Immature natural killer cell (primary cell): ENCODE measurements around the gene ZCWPW1. TPM values are rescaled to one million over a fixed set of nuclear protein-coding genes. Genes with fewer than 3 reads are reported as not detected.

Experiments
- DNase-seq, 3 donors: peaks; one replicate each; pipeline ENCODE4 v3.0.0; 2022; ENCODE audit warnings: mixed read lengths in 1 of 3
- H3K27ac Mint-ChIP-seq, 6 donors: one replicate each; pipeline ENCODE4 v1.8.0; 2020; ENCODE audit warnings: mixed read lengths in 6 of 6, mild to moderate bottlenecking in 5 of 6, inconsistent platforms in 4 of 6, moderate library complexity in 3 of 6
- H3K27me3 Mint-ChIP-seq, 3 donors: one replicate each; pipeline ENCODE4 v1.8.0; 2020 to 2021; ENCODE audit warnings: low read depth in 3 of 3, mild to moderate bottlenecking in 3 of 3, mixed read lengths in 3 of 3, moderate library complexity in 3 of 3, inconsistent platforms in 1 of 3
- H3K36me3 Mint-ChIP-seq, 3 donors: one replicate each; pipeline ENCODE4 v1.8.0; 2020; ENCODE audit warnings: mixed read lengths in 3 of 3, inconsistent platforms in 2 of 3, mild to moderate bottlenecking in 2 of 3
- H3K4me1 Mint-ChIP-seq, 2 donors: one replicate each; pipeline ENCODE4 v1.8.0; 2020; ENCODE audit warnings: inconsistent platforms in 2 of 2, mild to moderate bottlenecking in 2 of 2, mixed read lengths in 2 of 2, moderate library complexity in 1 of 2
- H3K4me3 Mint-ChIP-seq, 5 donors: one replicate each; pipeline ENCODE4 v1.8.0; 2020; ENCODE audit warnings: mild to moderate bottlenecking in 5 of 5, mixed read lengths in 5 of 5, inconsistent platforms in 3 of 5, moderate library complexity in 3 of 5
- H3K9me3 Mint-ChIP-seq, 6 donors: one replicate each; pipeline ENCODE4 v1.8.0; 2020; ENCODE audit warnings: mild to moderate bottlenecking in 6 of 6, mixed read lengths in 6 of 6, inconsistent platforms in 4 of 6, moderate library complexity in 3 of 6
- polyA plus RNA-seq, 3 donors: library from polyadenylated mRNA; unstranded; fragments of 300-500 nt; fragmentation: Illumina TruSeq; gene quantifications; one replicate each; pipeline ENCODE4 v1.2.3, GENCODE V29; 2021

The ZCWPW1 gene
- polyA plus RNA-seq, 3 donors from 2014 or later: 4.1 to 5.9 (median 5.7) TPM

- no peaks in the 10 kb centered on the region for H3K9me3 Mint-ChIP-seq
- peak overlapping the region in 4 of 6 donors; percentile 60 to 94 (median 78) for H3K27ac Mint-ChIP-seq
- peak overlapping the region in 1 of 5 donors; percentile 55 for H3K4me3 Mint-ChIP-seq
- no peak for DNase-seq
- H3K36me3 Mint-ChIP-seq: peaks cover 0 to 13% (median 4%) of the 10 kb centered on the region in 3 donors
- H3K27me3 Mint-ChIP-seq: peaks cover 28 to 31% (median 30%) of the 10 kb centered on the region in 3 donors
- peaks cover 58 to 61% of the 10 kb centered on the region in 2 donors for H3K4me1 Mint-ChIP-seq
Measured at GRCh38 chr7:100433276-100433591, 4.7 kb upstream of the ZCWPW1 start.

- peak overlapping the region in 4 of 5 donors; percentile 2 to 55 (median 22) for H3K4me3 Mint-ChIP-seq
- H3K4me1 Mint-ChIP-seq: peaks cover 63 to 66% of the 10 kb centered on the region in 2 donors
- H3K27me3 Mint-ChIP-seq: peaks cover 32 to 35% (median 35%) of the 10 kb centered on the region in 3 donors
- DNase-seq: no peak
- H3K36me3 Mint-ChIP-seq: peaks cover 0 to 13% (median 4%) of the 10 kb centered on the region in 3 donors
- peak overlapping the region; percentile 59 to 94 (median 77) for H3K27ac Mint-ChIP-seq
- H3K9me3 Mint-ChIP-seq: no peaks in the 10 kb centered on the region
Measured at GRCh38 chr7:100432621-100433275, 4.2 kb upstream of the ZCWPW1 start.

- Mint-ChIP-seq H3K36me3 (peaks cover 0 to 13% (median 4%) of the 10 kb centered on the region in 3 donors), H3K27me3 (peaks cover 32 to 35% (median 35%) of the 10 kb centered on the region in 3 donors), H3K27ac (peak overlapping the region; percentile 62 to 94 (median 90)), H3K9me3 (no peaks in the 10 kb centered on the region), H3K4me3 (peak overlapping the region; percentile 21 to 87 (median 55)), H3K4me1 (peaks cover 64 to 67% of the 10 kb centered on the region in 2 donors)
- no peak for DNase-seq
Measured at GRCh38 chr7:100432053-100432452, 3.5 kb upstream of the ZCWPW1 start.

- Mint-ChIP-seq H3K36me3 (peaks cover 0 to 13% (median 4%) of the 10 kb centered on the region in 3 donors), H3K4me1 (peaks cover 64% of the 10 kb centered on the region in 2 donors)
- no peak for DNase-seq
Measured at GRCh38 chr7:100431286-100431735, 2.8 kb upstream of the ZCWPW1 start.

GRCh38 chr7:100430493-100431285 lies 2.2 kb upstream of the ZCWPW1 start:
- peak overlapping the region; percentile 93 to 99 (median 98) for H3K27ac Mint-ChIP-seq
- H3K9me3 Mint-ChIP-seq: no peaks in the 10 kb centered on the region
- DNase-seq: peak; percentile 57 to 64 (median 62)
- H3K4me1 Mint-ChIP-seq: peaks cover 64 to 65% of the 10 kb centered on the region in 2 donors
- peak overlapping the region; percentile 87 to 89 (median 88) for H3K4me3 Mint-ChIP-seq
- H3K27me3 Mint-ChIP-seq: peaks cover 27 to 30% (median 30%) of the 10 kb centered on the region in 3 donors
- H3K36me3 Mint-ChIP-seq: peaks cover 0 to 13% (median 4%) of the 10 kb centered on the region in 3 donors

More at GRCh38 chr7:100431286-100431735, 2.8 kb upstream of the ZCWPW1 start:
- peak overlapping the region; percentile 62 to 99 (median 96) for H3K27ac Mint-ChIP-seq
- peaks cover 29 to 32% (median 32%) of the 10 kb centered on the region in 3 donors for H3K27me3 Mint-ChIP-seq
- no peaks in the 10 kb centered on the region for H3K9me3 Mint-ChIP-seq
- H3K4me3 Mint-ChIP-seq: peak overlapping the region; percentile 34 to 89 (median 87)

GRCh38 chr7:100429637-100430492 lies 1.4 kb upstream of the ZCWPW1 start, which contains the start of gene MEPCE:
TSS of gene MEPCE (plus strand) at chr7:100429831. CDS start at chr7:100430019, 188 bp downstream.
- Mint-ChIP-seq H3K27me3 (peaks cover 27 to 30% (median 29%) of the 10 kb centered on the region in 3 donors), H3K4me3 (peak within 1 kb of the TSS; percentile 95 to 99 (median 96)), H3K9me3 (no peaks in the 10 kb centered on the region), H3K4me1 (peaks cover 61 to 64% of the 10 kb centered on the region in 2 donors), H3K27ac (peak within 1 kb of the TSS; percentile 98 to 100 (median 99)), H3K36me3 (peaks cover 0 to 13% (median 4%) of the 10 kb centered on the region in 3 donors)
- peak; percentile 95 to 98 (median 97) for DNase-seq

GRCh38 chr7:100428967-100429636 lies 599 bp upstream of the ZCWPW1 start:
- peak overlapping the region; percentile 95 to 99 (median 96) for H3K4me3 Mint-ChIP-seq
- peaks cover 60 to 64% of the 10 kb centered on the region in 2 donors for H3K4me1 Mint-ChIP-seq
- H3K27me3 Mint-ChIP-seq: peaks cover 24 to 29% (median 25%) of the 10 kb centered on the region in 3 donors
- peak; percentile 100 for DNase-seq
- peaks cover 0 to 9% (median 4%) of the 10 kb centered on the region in 3 donors for H3K36me3 Mint-ChIP-seq
- no peaks in the 10 kb centered on the region for H3K9me3 Mint-ChIP-seq
- peak overlapping the region; percentile 98 to 100 (median 99) for H3K27ac Mint-ChIP-seq

GRCh38 chr7:100427762-100428198 lies 723 bp downstream of the ZCWPW1 start:
- peaks cover 24 to 29% (median 25%) of the 10 kb centered on the region in 3 donors for H3K27me3 Mint-ChIP-seq
- H3K4me3 Mint-ChIP-seq: peak overlapping the region; percentile 95 to 99 (median 96)
- H3K9me3 Mint-ChIP-seq: no peaks in the 10 kb centered on the region
- H3K27ac Mint-ChIP-seq: peak overlapping the region; percentile 98 to 100 (median 99)
- no peak for DNase-seq
- peaks cover 65 to 68% of the 10 kb centered on the region in 2 donors for H3K4me1 Mint-ChIP-seq
- H3K36me3 Mint-ChIP-seq: peaks cover 0 to 4% (median 4%) of the 10 kb centered on the region in 3 donors

GRCh38 chr7:100426516-100426915 lies 2.0 kb downstream of the ZCWPW1 start:
- Mint-ChIP-seq H3K36me3 (peaks cover 0 to 4% (median 0%) of the 10 kb centered on the region in 3 donors), H3K9me3 (no peaks in the 10 kb centered on the region), H3K4me1 (peaks cover 60 to 65% of the 10 kb centered on the region in 2 donors), H3K4me3 (no peak overlapping the region), H3K27me3 (peaks cover 24 to 26% (median 25%) of the 10 kb centered on the region in 3 donors), H3K27ac (peak overlapping the region in 2 of 6 donors; percentile 22 to 53)
- no peak for DNase-seq

GRCh38 chr7:100425347-100425746 lies 3.2 kb downstream of the ZCWPW1 start:
- Mint-ChIP-seq H3K27me3 (peaks cover 21 to 22% (median 22%) of the 10 kb centered on the region in 3 donors), H3K36me3 (peaks cover 0 to 4% (median 0%) of the 10 kb centered on the region in 3 donors), H3K9me3 (no peaks in the 10 kb centered on the region), H3K27ac (peak overlapping the region in 3 of 6 donors; percentile 50 to 78 (median 77)), H3K4me1 (peaks cover 48 to 56% of the 10 kb centered on the region in 2 donors), H3K4me3 (no peak overlapping the region)
- DNase-seq: no peak

GRCh38 chr7:100423315-100423714 lies 5.2 kb downstream of the ZCWPW1 start:
- no peaks in the 10 kb centered on the region for H3K9me3 Mint-ChIP-seq
- H3K36me3 Mint-ChIP-seq: no peaks in the 10 kb centered on the region
- peak overlapping the region; percentile 25 to 70 (median 58) for H3K4me3 Mint-ChIP-seq
- peak overlapping the region; percentile 63 to 84 (median 74) for H3K27ac Mint-ChIP-seq
- H3K27me3 Mint-ChIP-seq: peaks cover 4 to 6% (median 4%) of the 10 kb centered on the region in 3 donors
- peak; percentile 38 to 43 (median 39) for DNase-seq
- H3K4me1 Mint-ChIP-seq: peaks cover 37 to 44% of the 10 kb centered on the region in 2 donors

GRCh38 chr7:100419660-100420226 lies 8.8 kb downstream of the ZCWPW1 start:
- H3K4me1 Mint-ChIP-seq: peaks cover 25 to 29% of the 10 kb centered on the region in 2 donors
- peak overlapping the region in 3 of 6 donors; percentile 47 to 60 (median 53) for H3K27ac Mint-ChIP-seq
- no peak for DNase-seq
- no peaks in the 10 kb centered on the region for H3K9me3 Mint-ChIP-seq
- H3K36me3 Mint-ChIP-seq: peaks cover 0 to 5% (median 3%) of the 10 kb centered on the region in 3 donors
- no peak overlapping the region for H3K4me3 Mint-ChIP-seq
- H3K27me3 Mint-ChIP-seq: no peaks in the 10 kb centered on the region
